Transverse colon (tissue), 4 donors: ENCODE results near the gene ZNF804A.

ENCODE experiments used
- CTCF ChIP-seq, 5 experiments: fragments of 200-600 bp in 3 of 5; fragments of 450-650 bp in 2 of 5; sonication (generic) in 3 of 5; IDR thresholded peaks; 1 replicate in 2 of 5; 2 replicates in 3 of 5; pipeline ENCODE4 v1.5.1; 2016 to 2017; ENCODE audit warnings: antibody characterized with exemption in 5 of 5, inconsistent platforms in 3 of 5, mild to moderate bottlenecking in 2 of 5, moderate library complexity in 1 of 5
- EP300 ChIP-seq: sonication (generic); formaldehyde crosslinking; IDR thresholded peaks from one replicate; pipeline ENCODE4 v1.6.1; 2017; ENCODE audit warnings: antibody characterized with exemption, low read depth
- POLR2A ChIP-seq: fragments of 450-650 bp; IDR thresholded peaks from one replicate; pipeline ENCODE4 v1.6.1; 2016; ENCODE audit warnings: antibody characterized with exemption, mild to moderate bottlenecking, moderate library complexity
- POLR2AphosphoS5 ChIP-seq, 3 donors: sonication (generic); formaldehyde crosslinking; IDR thresholded peaks; one replicate each; pipeline ENCODE4 v1.6.1; 2016; ENCODE audit warnings: antibody characterized with exemption in 3 of 3

DNA sequence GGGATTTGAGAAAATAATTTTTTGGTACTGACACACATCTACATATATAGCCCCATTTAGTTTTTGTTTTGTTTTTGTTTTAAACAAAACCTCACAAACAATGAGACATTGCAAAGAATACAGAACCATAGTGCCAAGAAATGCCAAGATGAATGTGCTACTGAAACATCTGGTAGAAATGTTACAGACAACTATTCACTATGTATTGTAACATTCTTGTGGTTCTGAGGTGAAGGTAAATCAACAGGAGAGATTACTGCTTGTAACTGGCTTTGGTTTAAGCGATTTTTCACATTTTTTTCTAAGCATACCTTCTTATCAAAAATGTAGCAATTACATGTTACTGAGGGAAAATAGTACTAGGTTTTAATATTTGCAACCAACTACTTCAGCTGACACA lies 281.3 kb downstream of the ZNF804A start:
- no peak for TF ChIP-seq CTCF (IDR thresholded peaks at IDR 0.05)
- TF ChIP-seq POLR2AphosphoS5 (IDR thresholded peaks at IDR 0.05): no peak
- no peak for TF ChIP-seq POLR2A
- TF ChIP-seq EP300: no peak
